IPS DF 6.9 (cell line): ENCODE results near the gene ANKUB1.
A peak's percentile ranks its signal among the peaks of the same experiment; 100 is the strongest.

Experiments
- DNase-seq: peaks from one replicate; pipeline ENCODE4 v3.0.0-alpha.2; 2013; ENCODE audit warnings: low read depth, low spot score
- H3K27ac ChIP-seq: one replicate; pipeline ENCODE4 v1.5.1; 2013; ENCODE audit warnings: low read length, control low read depth
- H3K27me3 ChIP-seq: 2 replicates; pipeline ENCODE4 v1.6.1; 2013; ENCODE audit warnings: mild to moderate bottlenecking, low read length; ENCODE audit not compliant: control insufficient read depth, insufficient read depth
- H3K36me3 ChIP-seq: 2 replicates; pipeline ENCODE4 v1.6.1; 2013; ENCODE audit warnings: low read length; ENCODE audit not compliant: control insufficient read depth, insufficient read depth
- H3K4me1 ChIP-seq: 2 replicates; pipeline ENCODE4 v1.6.1; 2013; ENCODE audit warnings: low read length; ENCODE audit not compliant: control insufficient read depth, insufficient read depth
- H3K4me3 ChIP-seq: 2 replicates; pipeline ENCODE4 v1.5.1; 2013; ENCODE audit warnings: mild to moderate bottlenecking, low read length
- H3K9me3 ChIP-seq: 2 replicates; pipeline ENCODE4 v1.6.1; 2013; ENCODE audit warnings: low read length, inconsistent platforms; ENCODE audit not compliant: control insufficient read depth, insufficient read depth
- WGBS: extraction: QIAGEN DNeasy Blood & Tissue Kit; methylation state at CpG from one replicate; pipeline ENCODE4 v1.1.7; 2013; ENCODE audit warnings: mixed read lengths, missing lambda C conversion rate; ENCODE audit not compliant: insufficient read length, insufficient coverage; 5-methylcytosine and 5-hydroxymethylcytosine counted together

The ANKUB1 gene

GRCh38 chr3:149738876-149739275 is 53.5 kb downstream of the ANKUB1 start:
- Histone ChIP-seq H3K36me3 (no peaks in the 10 kb centered on the region; the same call in 1 of the 2 replicates), H3K27ac (no peak overlapping the region), H3K4me3 (no peak overlapping the region), H3K4me1 (no peaks in the 10 kb centered on the region), H3K27me3 (no peaks in the 10 kb centered on the region), H3K9me3 (no peaks in the 10 kb centered on the region)
- no CpG with 5 or more reads among the region's 2 CpGs for WGBS
- no peak for DNase-seq

DNA sequence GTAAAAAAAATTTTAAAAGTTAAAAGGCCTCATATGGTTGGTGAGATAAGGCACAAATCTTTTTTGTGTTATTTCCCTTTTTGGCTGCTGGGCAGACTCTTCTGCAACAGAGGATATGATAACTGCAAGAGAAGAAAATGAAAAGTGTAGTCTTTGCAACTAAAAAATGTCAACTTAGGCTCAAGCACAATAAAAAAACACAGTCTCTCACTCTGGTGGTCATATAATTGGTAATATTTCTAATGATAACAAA is 55.5 kb downstream of the ANKUB1 start:
- Histone ChIP-seq H3K4me3 (no peak overlapping the region), H3K36me3 (no peaks in the 10 kb centered on the region; the same call in 1 of the 2 replicates), H3K27ac (no peak overlapping the region), H3K9me3 (no peaks in the 10 kb centered on the region), H3K27me3 (no peaks in the 10 kb centered on the region), H3K4me1 (no peaks in the 10 kb centered on the region)
- DNase-seq, result no peak

- H3K36me3 ChIP-seq, result no peaks in the 10 kb centered on the region; the same call in 1 of the 2 replicates
- H3K4me3 ChIP-seq, result no peak overlapping the region
- no peak overlapping the region for H3K27ac ChIP-seq
- no CpG with 5 or more reads among the region's 2 CpGs for WGBS
- no peaks in the 10 kb centered on the region for H3K9me3 ChIP-seq
- no peaks in the 10 kb centered on the region for H3K4me1 ChIP-seq
- no peak for DNase-seq
- H3K27me3 ChIP-seq, result no peaks in the 10 kb centered on the region
Observed at GRCh38 chr3:149736175-149736952, 56.0 kb downstream of the ANKUB1 start.

- WGBS, result 100% methylated on average over 1 of the region's 3 CpGs
Observed at GRCh38 chr3:149732234-149732633, 60.1 kb downstream of the ANKUB1 start.

DNA sequence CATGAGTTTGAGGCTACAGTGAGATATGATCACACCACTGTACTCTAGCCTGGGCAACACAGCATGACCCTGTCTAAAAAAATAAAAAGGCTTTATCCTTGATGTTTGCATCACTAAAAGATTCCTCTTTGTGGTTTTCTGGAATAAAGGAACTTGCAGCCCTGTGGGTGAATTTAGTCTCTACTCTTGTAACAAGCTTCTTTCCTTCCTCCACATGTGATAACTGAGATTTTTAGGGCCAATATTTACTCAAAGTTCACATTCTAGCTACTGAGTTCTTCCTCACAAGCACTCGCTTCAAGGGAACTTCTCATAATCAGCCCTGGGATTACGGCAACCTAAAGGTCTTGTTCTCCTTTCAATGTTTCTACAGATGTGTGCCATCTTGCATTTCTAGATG is 64.7 kb downstream of the ANKUB1 start:
- Histone ChIP-seq H3K36me3 (no peaks in the 10 kb centered on the region), H3K27ac (no peak overlapping the region), H3K27me3 (no peaks in the 10 kb centered on the region), H3K9me3 (no peaks in the 10 kb centered on the region), H3K4me1 (no peaks in the 10 kb centered on the region), H3K4me3 (no peak overlapping the region)
- no peak for DNase-seq
- no CpG with 5 or more reads among the region's 2 CpGs for WGBS

More at GRCh38 chr3:149732234-149732633, 60.1 kb downstream of the ANKUB1 start:
- no peaks in the 10 kb centered on the region for H3K4me1 ChIP-seq
- no peak overlapping the region for H3K4me3 ChIP-seq
- no peaks in the 10 kb centered on the region for H3K9me3 ChIP-seq
- DNase-seq, result no peak
- H3K27me3 ChIP-seq, result no peaks in the 10 kb centered on the region
- no peaks in the 10 kb centered on the region for H3K36me3 ChIP-seq
- H3K27ac ChIP-seq, result no peak overlapping the region

DNA sequence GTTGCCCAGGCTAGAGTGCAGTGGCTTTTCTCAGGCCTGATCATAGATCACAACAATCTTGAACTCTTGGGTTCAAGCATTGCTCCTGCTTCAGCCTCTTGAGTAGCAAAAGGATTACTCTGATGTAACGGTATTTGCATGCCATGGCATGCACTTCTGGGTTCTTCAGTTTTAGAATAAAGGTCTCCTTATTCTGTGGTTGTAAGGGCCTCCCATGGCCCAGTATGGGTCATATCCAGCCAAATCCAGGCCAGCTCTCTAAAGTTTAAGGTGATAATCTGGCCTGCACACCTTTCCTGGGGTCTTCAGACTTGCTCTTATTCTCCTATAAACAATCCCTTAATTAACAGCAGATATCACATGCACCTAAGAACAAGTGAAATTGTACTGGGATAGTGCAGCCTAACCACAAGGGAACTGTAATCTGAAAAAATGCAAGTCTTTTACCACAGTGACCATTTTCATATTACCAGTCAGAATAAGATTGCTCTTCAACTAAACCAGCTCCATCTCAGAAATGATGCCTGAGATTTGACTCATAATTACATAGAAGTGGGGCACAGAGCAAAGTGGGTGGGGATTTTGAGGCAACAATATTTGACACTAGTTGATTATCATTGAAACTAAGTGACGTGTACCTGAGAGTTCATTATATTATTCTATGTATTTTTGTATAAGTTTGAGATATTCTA is 65.5 kb downstream of the ANKUB1 start:
- no peak overlapping the region for H3K4me3 ChIP-seq
- DNase-seq, result no peak
- no peaks in the 10 kb centered on the region for H3K36me3 ChIP-seq
- H3K27ac ChIP-seq, result no peak overlapping the region
- no peaks in the 10 kb centered on the region for H3K9me3 ChIP-seq
- H3K4me1 ChIP-seq, result no peaks in the 10 kb centered on the region
- no CpG with 5 or more reads among the region's 2 CpGs for WGBS
- H3K27me3 ChIP-seq, result no peaks in the 10 kb centered on the region

DNA sequence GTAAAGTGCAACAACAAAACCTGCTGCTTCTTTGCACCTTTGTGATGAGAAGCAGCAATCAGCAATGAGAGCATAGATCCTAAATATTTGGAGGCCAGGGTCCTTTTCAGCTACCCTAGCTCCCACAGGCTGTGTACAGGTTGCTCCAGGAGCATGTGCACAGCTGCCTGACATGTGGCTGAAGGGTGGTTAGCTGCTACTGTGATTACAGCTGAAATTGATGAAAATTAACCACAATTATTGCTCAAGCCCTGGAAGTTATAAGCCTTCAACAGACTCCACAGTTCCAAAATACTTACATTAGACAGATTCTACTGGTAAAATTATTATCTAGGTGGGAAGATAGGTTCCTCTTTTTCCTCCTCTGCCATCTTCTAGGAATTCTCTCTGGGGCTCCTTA is 68.6 kb downstream of the ANKUB1 start:
- no peaks in the 10 kb centered on the region for H3K9me3 ChIP-seq
- no peak for DNase-seq
- H3K36me3 ChIP-seq, result no peaks in the 10 kb centered on the region
- H3K4me1 ChIP-seq, result no peaks in the 10 kb centered on the region
- H3K27ac ChIP-seq, result no peak overlapping the region
- no peak overlapping the region for H3K4me3 ChIP-seq
- H3K27me3 ChIP-seq, result no peaks in the 10 kb centered on the region

GRCh38 chr3:149720918-149721317 is 71.4 kb downstream of the ANKUB1 start:
- H3K27me3 ChIP-seq, result no peaks in the 10 kb centered on the region
- DNase-seq, result no peak
- no peak overlapping the region for H3K27ac ChIP-seq
- WGBS, result no CpG with 5 or more reads among the region's 2 CpGs
- no peaks in the 10 kb centered on the region for H3K9me3 ChIP-seq
- H3K4me3 ChIP-seq, result no peak overlapping the region
- no peaks in the 10 kb centered on the region for H3K36me3 ChIP-seq
- H3K4me1 ChIP-seq, result no peaks in the 10 kb centered on the region

DNA sequence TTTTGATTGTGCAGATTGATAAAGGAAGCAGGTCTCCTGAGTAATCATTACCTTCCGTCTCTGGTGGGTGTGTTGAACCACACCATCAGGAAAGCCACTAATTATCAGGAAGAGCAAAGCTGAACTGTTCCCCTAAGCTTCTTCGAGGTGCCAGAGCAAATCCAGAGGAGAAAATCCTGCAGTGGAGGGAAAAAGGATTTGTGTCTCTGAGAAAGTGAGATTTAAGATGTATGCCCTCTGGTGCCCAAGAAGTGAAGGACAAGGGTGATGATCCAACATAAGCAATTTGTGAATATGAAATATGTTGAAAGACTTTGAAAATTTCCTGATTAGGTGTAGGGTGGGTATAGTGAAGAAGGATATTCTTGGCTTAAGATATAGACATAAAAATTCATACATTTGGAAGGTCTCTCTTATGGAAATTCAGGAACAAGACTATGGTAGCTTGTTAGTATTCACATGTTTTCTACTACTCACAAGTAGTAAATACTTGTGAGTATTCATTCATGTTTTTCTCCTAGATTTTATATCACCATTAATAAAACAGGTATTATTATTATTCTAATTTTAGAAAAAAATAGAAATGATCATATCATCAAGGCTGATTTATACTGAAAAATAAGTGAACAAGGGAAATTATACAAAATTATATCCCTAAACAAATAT is 74.8 kb downstream of the ANKUB1 start:
- Histone ChIP-seq H3K36me3 (no peaks in the 10 kb centered on the region), H3K27ac (no peak overlapping the region), H3K27me3 (no peaks in the 10 kb centered on the region), H3K9me3 (no peaks in the 10 kb centered on the region), H3K4me3 (no peak overlapping the region), H3K4me1 (no peaks in the 10 kb centered on the region)
- no CpG with 5 or more reads among the region's 2 CpGs for WGBS
- peak; percentile 35 for DNase-seq

DNA sequence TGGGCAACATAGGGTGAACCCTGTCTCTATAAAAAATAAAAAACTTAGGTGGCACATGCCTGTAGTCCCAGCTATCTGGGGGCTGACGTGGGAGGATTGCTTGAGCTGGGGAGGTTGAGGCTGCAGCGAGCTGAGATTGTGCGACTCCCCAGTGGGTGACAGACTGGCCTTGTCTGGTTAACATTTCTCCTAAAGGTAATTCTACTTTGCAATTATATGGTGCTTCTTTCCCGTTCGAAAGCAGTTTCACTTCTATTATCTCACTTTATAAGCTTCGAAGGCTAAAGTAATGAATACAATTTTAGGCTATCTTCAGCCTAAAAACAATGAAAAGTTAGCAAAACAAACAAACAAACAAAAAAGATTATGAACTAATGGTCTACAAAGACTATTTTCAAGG is 75.4 kb downstream of the ANKUB1 start:
- WGBS, result no CpG with 5 or more reads among the region's 6 CpGs
- H3K4me1 ChIP-seq, result no peaks in the 10 kb centered on the region
- H3K4me3 ChIP-seq, result no peak overlapping the region
- H3K36me3 ChIP-seq, result no peaks in the 10 kb centered on the region
- H3K27ac ChIP-seq, result no peak overlapping the region
- no peaks in the 10 kb centered on the region for H3K9me3 ChIP-seq
- no peaks in the 10 kb centered on the region for H3K27me3 ChIP-seq
- no peak for DNase-seq
